ENCODE data around the gene TMEM131L. TPM values are rescaled to one million over a fixed set of nuclear protein-coding genes. Genes with fewer than 3 reads are reported as not detected.
A peak's percentile ranks its signal among the peaks of the same experiment; 100 is the strongest.

The TMEM131L gene
- total and polyA plus RNA-seq, 12 donors = 2.7 to 33.6 (median 18.5) TPM

DNA sequence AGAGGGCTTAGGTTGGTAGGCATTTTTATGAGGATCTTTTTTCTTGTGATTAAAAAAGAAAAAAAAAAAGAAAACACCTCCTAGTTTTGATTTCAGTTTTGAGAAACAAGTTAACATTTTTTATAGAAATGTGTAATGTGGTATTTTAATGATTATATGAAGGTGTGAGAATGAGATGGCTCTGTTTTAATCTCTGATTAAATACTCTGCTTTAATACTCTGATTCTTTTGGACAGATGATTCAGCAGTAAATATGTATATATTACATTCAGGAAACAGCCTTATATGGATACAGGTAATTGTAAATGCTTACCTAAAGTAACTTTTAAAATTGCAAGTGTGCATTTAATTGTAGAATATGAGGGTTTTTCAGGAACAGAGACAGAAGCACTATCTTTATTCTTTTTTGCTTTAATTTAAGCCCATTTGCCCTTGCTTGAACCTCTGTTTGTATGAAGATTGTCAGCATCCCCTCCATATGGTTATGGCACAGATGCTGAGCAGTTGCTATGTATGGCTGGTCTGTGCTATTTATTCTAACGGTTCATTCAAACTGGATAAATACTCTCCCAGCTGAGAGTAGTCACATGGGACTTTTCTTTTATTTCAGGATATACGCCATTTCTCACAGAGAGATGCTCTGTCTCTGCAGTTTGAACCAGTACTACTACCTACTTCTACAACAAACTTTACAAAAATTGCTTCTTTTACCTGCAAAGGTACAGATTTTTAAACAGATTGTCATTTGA, 117.0 kb downstream of the TMEM131L start:
- intact Hi-C loops (cut with DNase I) = loop anchor here in 1 of 10 donors (5.0 kb wide), 1 partner anchor 236 kb away; no protein-coding TSS in a partner anchor
- no peak overlapping the region for H3K4me3 ChIP-seq
- no peaks in the 10 kb centered on the region for H3K9me3 ChIP-seq
- H3K27me3 ChIP-seq = no peaks in the 10 kb centered on the region
- H3K4me1 ChIP-seq = no peaks in the 10 kb centered on the region
- 63 to 68% methylated on average over 2 of the region's 2 CpGs for WGBS, 2 donors
- ATAC-seq = no peak
- peaks cover 0 to 76% (median 0%) of the 10 kb centered on the region in 9 donors for H3K36me3 ChIP-seq
- H3K27ac ChIP-seq = no peak overlapping the region
- TF ChIP-seq, protein P1, sequence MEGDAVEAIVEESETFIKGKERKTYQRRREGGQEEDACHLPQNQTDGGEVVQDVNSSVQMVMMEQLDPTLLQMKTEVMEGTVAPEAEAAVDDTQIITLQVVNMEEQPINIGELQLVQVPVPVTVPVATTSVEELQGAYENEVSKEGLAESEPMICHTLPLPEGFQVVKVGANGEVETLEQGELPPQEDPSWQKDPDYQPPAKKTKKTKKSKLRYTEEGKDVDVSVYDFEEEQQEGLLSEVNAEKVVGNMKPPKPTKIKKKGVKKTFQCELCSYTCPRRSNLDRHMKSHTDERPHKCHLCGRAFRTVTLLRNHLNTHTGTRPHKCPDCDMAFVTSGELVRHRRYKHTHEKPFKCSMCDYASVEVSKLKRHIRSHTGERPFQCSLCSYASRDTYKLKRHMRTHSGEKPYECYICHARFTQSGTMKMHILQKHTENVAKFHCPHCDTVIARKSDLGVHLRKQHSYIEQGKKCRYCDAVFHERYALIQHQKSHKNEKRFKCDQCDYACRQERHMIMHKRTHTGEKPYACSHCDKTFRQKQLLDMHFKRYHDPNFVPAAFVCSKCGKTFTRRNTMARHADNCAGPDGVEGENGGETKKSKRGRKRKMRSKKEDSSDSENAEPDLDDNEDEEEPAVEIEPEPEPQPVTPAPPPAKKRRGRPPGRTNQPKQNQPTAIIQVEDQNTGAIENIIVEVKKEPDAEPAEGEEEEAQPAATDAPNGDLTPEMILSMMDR (IDR thresholded peaks at IDR 0.05) = no peak
- DNase-seq = no peak

DNA sequence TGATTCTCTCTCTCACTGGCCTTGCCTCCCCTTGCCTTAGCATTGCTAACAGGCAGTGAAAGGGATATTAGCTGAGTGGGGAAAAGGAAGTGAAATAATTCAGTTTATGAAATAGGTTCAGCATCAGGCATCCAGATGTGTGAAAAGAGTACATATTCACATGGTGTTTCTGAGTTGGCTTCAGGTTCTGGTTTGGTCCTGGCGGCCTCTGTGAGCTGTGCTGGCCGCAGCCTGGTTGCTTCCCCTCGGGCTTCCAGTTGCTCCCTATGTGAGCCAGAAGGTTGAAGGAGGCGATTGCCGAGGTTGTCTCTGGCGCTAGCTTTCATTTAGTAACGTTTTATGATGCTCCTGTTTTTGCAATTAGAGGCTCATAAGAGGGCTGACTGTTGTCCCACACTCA, 118.9 kb downstream of the TMEM131L start:
- H3K9me3 ChIP-seq = no peaks in the 10 kb centered on the region
- WGBS, 2 donors = 84 to 89% methylated on average over 7 of the region's 7 CpGs
- intact Hi-C loops (cut with DNase I) = no loop called here
- H3K4me3 ChIP-seq = no peak overlapping the region
- H3K36me3 ChIP-seq = peaks cover 0 to 95% (median 13%) of the 10 kb centered on the region in 9 donors
- ATAC-seq (no peak), DNase-seq (no peak)
- H3K4me1 ChIP-seq = no peaks in the 10 kb centered on the region
- TF ChIP-seq, protein P1 (IDR thresholded peaks at IDR 0.05) = no peak
- H3K27me3 ChIP-seq = no peaks in the 10 kb centered on the region
- H3K27ac ChIP-seq = no peak overlapping the region

DNA sequence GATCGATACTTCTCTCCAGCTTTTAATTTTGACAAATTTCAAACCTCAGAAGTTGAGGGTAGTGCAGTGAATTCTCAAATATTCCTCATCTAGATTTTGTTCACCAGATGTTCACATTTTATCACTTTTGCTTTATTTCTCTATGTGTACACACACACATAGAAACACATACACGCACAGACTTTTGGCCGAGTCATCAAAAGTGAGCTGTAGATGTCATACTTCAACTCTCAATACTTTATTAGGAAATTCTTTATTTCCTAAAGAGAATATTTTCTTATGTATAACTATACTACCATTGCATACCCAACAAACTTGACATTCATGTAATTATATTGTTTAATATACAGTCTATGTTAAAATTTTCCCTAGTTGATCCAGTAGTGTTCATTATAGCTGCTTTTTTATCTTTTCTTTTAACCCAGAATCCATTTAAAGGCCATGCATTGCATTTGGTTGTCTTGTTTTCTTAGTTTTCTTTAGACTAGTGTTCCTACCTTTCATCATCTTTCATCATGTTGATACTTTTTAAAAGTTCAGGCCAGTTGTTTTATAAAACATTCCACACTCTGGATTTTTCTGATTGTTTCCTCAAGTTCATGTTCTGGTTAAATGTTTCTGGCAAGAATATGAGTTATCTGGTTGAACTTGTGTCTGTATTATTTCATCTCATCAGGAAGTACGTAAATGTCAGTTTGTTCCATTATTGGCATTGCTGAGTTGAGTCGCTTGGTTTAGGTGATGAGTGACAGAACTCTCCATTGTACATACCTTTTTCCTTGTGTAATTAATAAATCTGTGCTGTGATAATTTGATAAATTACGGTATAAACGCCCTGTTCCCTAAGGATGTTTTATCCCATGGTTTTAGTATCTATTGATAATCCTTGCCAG, 123.8 kb downstream of the TMEM131L start:
- H3K36me3 ChIP-seq = peaks cover 0 to 100% (median 24%) of the 10 kb centered on the region in 9 donors
- H3K27me3 ChIP-seq = no peaks in the 10 kb centered on the region
- H3K9me3 ChIP-seq = no peaks in the 10 kb centered on the region
- WGBS, 2 donors = 63 to 68% methylated on average over 7 of the region's 7 CpGs
- intact Hi-C loops (cut with DNase I) = no loop called here
- TF ChIP-seq, protein P1 (IDR thresholded peaks at IDR 0.05) = no peak
- no peak overlapping the region for H3K4me3 ChIP-seq
- peak overlapping the region in 1 of 10 donors; percentile 23 for H3K27ac ChIP-seq
- H3K4me1 ChIP-seq = peaks cover 0 to 21% (median 3%) of the 10 kb centered on the region in 9 donors
- DNase-seq (no peak), ATAC-seq (peak in 1 of 8 donors; percentile 33)

DNA sequence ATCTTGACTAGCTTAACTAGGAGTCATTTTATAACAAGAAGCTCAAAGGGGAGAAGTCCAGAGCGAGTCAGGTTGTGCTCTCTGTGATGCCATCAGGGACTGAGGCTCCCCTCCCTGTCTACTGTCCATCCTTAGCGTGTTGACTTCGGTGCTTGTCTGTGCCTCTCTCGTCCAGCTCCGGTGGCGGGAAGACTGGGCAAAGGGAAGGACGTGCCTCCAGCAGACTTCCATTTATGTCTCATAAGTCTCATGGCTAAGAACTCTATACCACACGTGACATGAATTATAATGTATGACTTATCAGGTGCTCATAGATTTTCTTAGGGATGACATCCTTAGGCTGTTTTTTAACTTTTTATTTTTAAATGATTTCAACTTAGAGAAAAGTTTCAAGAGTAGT, 125.3 kb downstream of the TMEM131L start:
- peaks cover 0 to 100% (median 28%) of the 10 kb centered on the region in 9 donors for H3K36me3 ChIP-seq
- WGBS, 2 donors = 81 to 88% methylated on average over 8 of the region's 8 CpGs
- H3K27ac ChIP-seq = no peak overlapping the region
- H3K4me1 ChIP-seq = peaks cover 0 to 21% (median 3%) of the 10 kb centered on the region in 9 donors
- H3K9me3 ChIP-seq = no peaks in the 10 kb centered on the region
- H3K4me3 ChIP-seq = no peak overlapping the region
- intact Hi-C loops (cut with DNase I) = no loop called here
- DNase-seq = no peak
- no peaks in the 10 kb centered on the region for H3K27me3 ChIP-seq
- ATAC-seq = no peak
- TF ChIP-seq, protein P1 (IDR thresholded peaks at IDR 0.05) = no peak
